Measurements from ENCODE around the gene PPIP5K2. TPM values are rescaled to one million over a fixed set of nuclear protein-coding genes. Genes with fewer than 3 reads are reported as not detected.

PPIP5K2 gene
- total and polyA plus RNA-seq, 2 of the 8 experiments (the other 6 are each of a cell fraction or from before 2014, with no cell fraction given) = 14.8 to 46.6 TPM

DNA sequence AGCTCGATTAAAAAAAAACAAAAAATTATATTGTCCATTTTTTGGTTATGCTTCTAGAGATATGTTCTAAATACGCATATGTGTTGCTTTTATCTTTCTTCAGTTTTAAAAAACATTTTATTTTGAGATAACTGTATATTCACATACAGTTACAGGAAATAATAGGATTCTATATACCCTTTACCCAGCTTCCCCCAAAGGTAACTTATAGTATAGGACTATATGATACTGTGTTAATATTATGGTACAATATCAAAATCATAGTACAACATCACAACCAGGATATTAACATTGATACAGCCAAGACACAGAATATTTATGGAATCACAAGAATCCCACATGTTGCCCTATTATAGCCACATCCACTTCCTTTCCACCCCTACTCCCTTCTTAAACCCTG is 129.0 kb downstream of the PPIP5K2 start:
- Histone ChIP-seq H3K4me1 (replicated peaks in 1 of 4; ENCODE audit: control insufficient read depth in 3 of 4, insufficient read depth in 4 of 4, low read length in 3 of 4) (no peaks in the 10 kb centered on the region), H3K23me2 (ENCODE audit: low read depth, low read length) (no peaks in the 10 kb centered on the region; the same call in 1 of the 2 replicates), H3K27me3 (replicated peaks in 1 of 4; ENCODE audit: control insufficient read depth in 3 of 4, extremely low read depth in 1 of 4, insufficient read depth in 3 of 4, low read length in 3 of 4) (no peaks in the 10 kb centered on the region), H4K20me1 (replicated peaks in 1 of 2; ENCODE audit: control insufficient read depth in 1 of 2, insufficient read depth in 2 of 2, low read length in 2 of 2) (no peaks in the 10 kb centered on the region), H3K79me2 (ENCODE audit: control insufficient read depth in 1 of 2, insufficient read depth in 2 of 2, low read length in 2 of 2) (no peaks in the 10 kb centered on the region), H3K14ac (ENCODE audit: insufficient read length) (no peak overlapping the region), H3K23ac (ENCODE audit: insufficient read length) (no peak overlapping the region), H3K9ac (replicated peaks in 1 of 4; ENCODE audit: extremely low read depth in 1 of 4, low read depth in 3 of 4, low read length in 3 of 4) (no peak overlapping the region), H2AFZ (ENCODE audit: low read length) (no peak overlapping the region), H4K91ac (replicated peaks; ENCODE audit: insufficient read length, low read length) (no peak overlapping the region), H2BK12ac (ENCODE audit: low read depth, low read length) (no peak overlapping the region), H3K56ac (replicated peaks; ENCODE audit: insufficient read length, low read depth, low read length) (no peak overlapping the region), H2BK5ac (ENCODE audit: low read depth, low read length) (no peak overlapping the region), H3K36me3 (ENCODE audit: control insufficient read depth in 2 of 4, insufficient read depth in 4 of 4, low read length in 3 of 4) (no peaks in the 10 kb centered on the region), H3K79me1 (ENCODE audit: low read depth, low read length) (no peaks in the 10 kb centered on the region), H3K4me2 (ENCODE audit: insufficient read depth in 1 of 2, low read depth in 2 of 2, low read length in 2 of 2) (no peak overlapping the region), H2BK120ac (replicated peaks; ENCODE audit: low read depth, low read length) (no peak overlapping the region), H2BK20ac (ENCODE audit: low read length) (no peak overlapping the region), H3K4me3 (ENCODE audit: extremely low read depth in 1 of 4, insufficient read depth in 2 of 4, low read depth in 3 of 4, low read length in 4 of 4) (no peak overlapping the region), H2BK15ac (ENCODE audit: low read length) (no peak overlapping the region), H4K8ac (ENCODE audit: extremely low read depth, insufficient read depth, low read length) (no peak overlapping the region), H3K18ac (ENCODE audit: extremely low read depth, low read length) (no peak overlapping the region), H3K27ac (ENCODE audit: low read depth, low read length) (no peak overlapping the region), H4K5ac (ENCODE audit: insufficient read length, low read depth, low read length) (no peak overlapping the region), H2AK5ac (ENCODE audit: low read depth, low read length) (no peak overlapping the region), H3K4ac (replicated peaks; ENCODE audit: insufficient read length, low read depth, low read length) (no peak overlapping the region), H3K9me3 (ENCODE audit: insufficient read depth in 2 of 2, low read depth in 1 of 2, low read length in 1 of 2) (no peaks in the 10 kb centered on the region)
- 84% methylated on average over 2 of the region's 2 CpGs; no CpG with 5 or more reads in 1 of the 2 experiments for WGBS, 2 experiments (ENCODE audit: extremely low coverage in 1 of 2, insufficient coverage in 1 of 2, insufficient read length in 1 of 2, insufficient replicate concordance in 2 of 2, low coverage in 1 of 2, low lambda C conversion rate in 2 of 2, missing lambda C conversion rate in 1 of 2)
- CTCF ChIA-PET (ENCODE audit: partially characterized antibody) = no interaction called here
- no peak for FAIRE-seq
- POLR2A ChIA-PET (ENCODE audit: partially characterized antibody) = no interaction called here
- DNase-seq (ENCODE audit: low read depth in 1 of 2, low spot score in 2 of 2) = no peak
- TF ChIP-seq CBX5 (IDR thresholded peaks at IDR 0.05; ENCODE audit: low read depth, low read length) (no peak), BRCA1 (IDR thresholded peaks at IDR 0.05; ENCODE audit: low read depth, low read length) (no peak), HDAC6 (IDR thresholded peaks at IDR 0.05; ENCODE audit: low read depth, low read length) (no peak), CHD1 (IDR thresholded peaks at IDR 0.05; ENCODE audit: low read depth, low read length) (no peak), MAFK (IDR thresholded peaks at IDR 0.05; ENCODE audit: low read depth, low read length) (no peak), BCL11A (IDR thresholded peaks at IDR 0.05; ENCODE audit: low read depth in 2 of 2, low read length in 2 of 2) (no peak), BACH1 (IDR thresholded peaks at IDR 0.05; ENCODE audit: low read length) (no peak), SUZ12 (IDR thresholded peaks at IDR 0.05; ENCODE audit: low read length) (no peak), SP2 (IDR thresholded peaks at IDR 0.05; ENCODE audit: low read length) (no peak), SIRT6 (IDR thresholded peaks at IDR 0.05; ENCODE audit: low read length) (no peak), RFX5 (IDR thresholded peaks at IDR 0.05; ENCODE audit: borderline replicate concordance, low read depth, low read length) (no peak), NANOG (IDR thresholded peaks at IDR 0.05; ENCODE audit: insufficient read depth, low read depth, low read length, poor library complexity, severe bottlenecking) (no peak), CBX8 (IDR thresholded peaks at IDR 0.05; ENCODE audit: borderline replicate concordance, low read depth, low read length) (no peak), JUN (IDR thresholded peaks at IDR 0.05; ENCODE audit: low read depth, low read length) (no peak)
- TF ChIP-seq, protein P1, sequence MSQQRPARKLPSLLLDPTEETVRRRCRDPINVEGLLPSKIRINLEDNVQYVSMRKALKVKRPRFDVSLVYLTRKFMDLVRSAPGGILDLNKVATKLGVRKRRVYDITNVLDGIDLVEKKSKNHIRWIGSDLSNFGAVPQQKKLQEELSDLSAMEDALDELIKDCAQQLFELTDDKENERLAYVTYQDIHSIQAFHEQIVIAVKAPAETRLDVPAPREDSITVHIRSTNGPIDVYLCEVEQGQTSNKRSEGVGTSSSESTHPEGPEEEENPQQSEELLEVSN (IDR thresholded peaks at IDR 0.05) = no peak

All from H1 (cell line).